IMR-90 (cell line): Measurements from ENCODE around the gene SRPK3. TPM values are rescaled to one million over a fixed set of nuclear protein-coding genes. Genes with fewer than 3 reads are reported as not detected.

Experiments
- ATAC-seq: fragments of 200-7000 bp; cut with Tn5 transposase; 2 replicates; pipeline ENCODE4 v1.9.1; 2020; ENCODE audit warnings: low read depth, mild to moderate bottlenecking, moderate library complexity
- BruUV-seq: library from RNA; stranded (reverse); fragments of 400-500 nt; replicated peaks from 2 replicates; lab custom pipeline; 2021; lab: Mats Ljungman, UMichigan
- CTCF ChIA-PET: fragments of 300-600 bp; formaldehyde crosslinking; extraction: SDS; loops from one replicate; lab custom pipeline; 2021; ENCODE audit warnings: antibody characterized with exemption; lab: Yijun Ruan, JAX
- POLR2A ChIA-PET: fragments of 300-600 bp; sonication (Branson Sonifier 250); formaldehyde crosslinking; loops from one replicate; lab custom pipeline; 2022; ENCODE audit warnings: antibody characterized with exemption; ENCODE audit not compliant: unreplicated experiment; lab: Charles Lee
- DNase-seq: peaks from one replicate; pipeline ENCODE4 v3.0.0; 2013
- H2AFZ ChIP-seq: replicated peaks from 2 replicates; pipeline ENCODE3; 2013; ENCODE audit warnings: low read length, mild to moderate bottlenecking; ENCODE audit not compliant: poor library complexity
- H2AK5ac ChIP-seq: 2 replicates; pipeline ENCODE4 v1.6.1; 2013; ENCODE audit warnings: low read depth, low read length, inconsistent platforms
- H2AK9ac ChIP-seq: replicated peaks from 2 replicates; pipeline ENCODE3; 2013; ENCODE audit warnings: mild to moderate bottlenecking, low read depth, low read length, moderate library complexity; ENCODE audit not compliant: poor library complexity
- H2BK120ac ChIP-seq: 2 replicates; pipeline ENCODE4 v1.6.1; 2013; ENCODE audit warnings: low read depth, low read length, inconsistent platforms
- H2BK15ac ChIP-seq: 3 replicates; pipeline ENCODE4 v1.6.1; 2013; ENCODE audit warnings: low read depth, low read length, inconsistent platforms
- H2BK20ac ChIP-seq: 2 replicates; pipeline ENCODE4 v1.6.1; 2013; ENCODE audit warnings: low read depth, mild to moderate bottlenecking, inconsistent platforms, low read length, moderate library complexity
- H2BK5ac ChIP-seq: 2 replicates; pipeline ENCODE4 v1.6.1; 2013; ENCODE audit warnings: mild to moderate bottlenecking, low read depth, low read length, inconsistent platforms; ENCODE audit not compliant: poor library complexity, severe bottlenecking
- H3K14ac ChIP-seq: replicated peaks from 2 replicates; pipeline ENCODE4 v1.6.1; 2013; ENCODE audit warnings: low read depth, low read length, inconsistent platforms
- H3K18ac ChIP-seq: 2 replicates; pipeline ENCODE4 v1.6.1; 2013; ENCODE audit warnings: low read depth, low read length, control low read depth
- H3K23ac ChIP-seq: 2 replicates; pipeline ENCODE4 v1.6.1; 2013; ENCODE audit warnings: low read depth, low read length, inconsistent platforms
- H3K27ac ChIP-seq: 2 replicates; pipeline ENCODE4 v1.5.1; 2013; ENCODE audit warnings: mild to moderate bottlenecking, control low read depth, low read length; ENCODE audit not compliant: insufficient read depth
- H3K27me3 ChIP-seq: 2 replicates; pipeline ENCODE4 v1.6.1; 2013; ENCODE audit warnings: low read length; ENCODE audit not compliant: control insufficient read depth, insufficient read depth
- H3K36me3 ChIP-seq: 2 replicates; pipeline ENCODE4 v1.6.1; 2013; ENCODE audit warnings: low read length, mixed read lengths; ENCODE audit not compliant: control insufficient read depth, insufficient read depth
- H3K4ac ChIP-seq: 2 replicates; pipeline ENCODE4 v1.6.1; 2013; ENCODE audit warnings: low read depth, low read length, inconsistent platforms
- H3K4me1 ChIP-seq: 2 replicates; pipeline ENCODE4 v1.6.1; 2013; ENCODE audit warnings: low read length, mixed read lengths; ENCODE audit not compliant: control insufficient read depth, insufficient read depth
- H3K4me2 ChIP-seq: 2 replicates; pipeline ENCODE4 v1.6.1; 2013; ENCODE audit warnings: low read depth, mild to moderate bottlenecking, control low read depth, low read length, moderate library complexity
- H3K4me3 ChIP-seq: 2 replicates; pipeline ENCODE4 v1.5.1; 2013; ENCODE audit warnings: low read depth, mild to moderate bottlenecking, control low read depth, low read length, moderate library complexity; ENCODE audit not compliant: insufficient read depth
- H3K56ac ChIP-seq: 2 replicates; pipeline ENCODE4 v1.6.1; 2013; ENCODE audit warnings: low read length, inconsistent platforms; ENCODE audit not compliant: insufficient read depth; ENCODE audit errors: extremely low read depth
- H3K79me1 ChIP-seq, 2 experiments: 2 replicates each; pipeline ENCODE4 v1.6.1; 2013; ENCODE audit warnings: low read length in 2 of 2, inconsistent platforms in 1 of 2, low read depth in 1 of 2
- H3K9ac ChIP-seq: 2 replicates; pipeline ENCODE4 v1.6.1; 2013; ENCODE audit warnings: low read depth, low read length, control low read depth
- H3K9me1 ChIP-seq: 2 replicates; pipeline ENCODE4 v1.6.1; 2013; ENCODE audit warnings: low read length, inconsistent platforms; ENCODE audit not compliant: insufficient read depth
- H3K9me3 ChIP-seq: 2 replicates; pipeline ENCODE4 v1.6.1; 2013; ENCODE audit warnings: low read length; ENCODE audit not compliant: control insufficient read depth, insufficient read depth
- H4K20me1 ChIP-seq: 2 replicates; pipeline ENCODE4 v1.6.1; 2013; ENCODE audit warnings: low read length, inconsistent platforms; ENCODE audit not compliant: insufficient read depth
- H4K5ac ChIP-seq: 2 replicates; pipeline ENCODE4 v1.6.1; 2013; ENCODE audit warnings: mild to moderate bottlenecking, low read depth, low read length, control low read depth
- H4K8ac ChIP-seq, 2 experiments: 2 replicates each; pipeline ENCODE4 v1.6.1; 2013; ENCODE audit warnings: low read depth in 2 of 2, low read length in 2 of 2, control low read depth in 1 of 2, inconsistent platforms in 1 of 2
- H4K91ac ChIP-seq: 2 replicates; pipeline ENCODE4 v1.6.1; 2013; ENCODE audit warnings: low read depth, low read length, inconsistent platforms; ENCODE audit not compliant: insufficient read depth
- BHLHE40 ChIP-seq: fragments of 150-350 bp; IDR thresholded peaks from 2 replicates; pipeline ENCODE4 v1.6.1; 2016; ENCODE audit warnings: mild to moderate bottlenecking, low read depth, low read length
- CEBPB ChIP-seq: IDR thresholded peaks from 2 replicates; pipeline ENCODE4 v1.6.1; 2012; ENCODE audit warnings: low read depth, low read length, improper control_type of control experiment
- CHD1 ChIP-seq: IDR thresholded peaks from 2 replicates; pipeline ENCODE4 v1.6.1; 2012; ENCODE audit warnings: low read depth, low read length, improper control_type of control experiment
- ELK1 ChIP-seq: fragments of 150-350 bp; IDR thresholded peaks from 2 replicates; pipeline ENCODE4 v1.6.1; 2016; ENCODE audit warnings: low read depth, mild to moderate bottlenecking, low read length, moderate library complexity, borderline replicate concordance
- MAFK ChIP-seq: IDR thresholded peaks from 2 replicates; pipeline ENCODE4 v1.6.1; 2012; ENCODE audit warnings: low read depth, low read length, improper control_type of control experiment
- MXI1 ChIP-seq: IDR thresholded peaks from 2 replicates; pipeline ENCODE4 v1.6.1; 2012; ENCODE audit warnings: low read depth, mild to moderate bottlenecking, low read length, moderate library complexity, borderline replicate concordance
- RCOR1 ChIP-seq: IDR thresholded peaks from 2 replicates; pipeline ENCODE4 v1.6.1; 2012; ENCODE audit warnings: mild to moderate bottlenecking, low read length, improper control_type of control experiment; ENCODE audit not compliant: insufficient replicate concordance
- RFX5 ChIP-seq: IDR thresholded peaks from 2 replicates; pipeline ENCODE4 v1.8.0; 2012; ENCODE audit warnings: low read depth, mild to moderate bottlenecking, low read length, moderate library complexity
- SMC3 ChIP-seq: fragments of 150-350 bp; IDR thresholded peaks from 2 replicates; pipeline ENCODE4 v1.6.1; 2016; ENCODE audit warnings: low read depth, mild to moderate bottlenecking, antibody characterized with exemption, low read length, moderate library complexity
- USF2 ChIP-seq: fragments of 150-350 bp; IDR thresholded peaks from 2 replicates; pipeline ENCODE4 v1.6.1; 2017; ENCODE audit warnings: mild to moderate bottlenecking, antibody characterized with exemption, low read length, low read depth
- WGBS, 2 experiments: methylation state at CpG; one replicate each; pipeline versions ENCODE4 v1.1.5 to v1.1.7; 2013; ENCODE audit warnings: missing lambda C conversion rate in 2 of 2; ENCODE audit not compliant: insufficient read length in 1 of 2; ENCODE audit errors: extremely low coverage in 2 of 2; 5-methylcytosine and 5-hydroxymethylcytosine counted together
- dilution Hi-C: fragments of 300-500 bp; cut with HindIII; formaldehyde crosslinking; loops from one replicate; pipeline ENCODE4 v1.14.3; 2018; ENCODE audit warnings: low sequenced_read_pairs; ENCODE audit not compliant: unreplicated experiment
- in situ Hi-C: fragments of 300-500 bp; cut with MboI; formaldehyde crosslinking; loops from 3 replicates; pipeline ENCODE4 v1.14.3; 2019; ENCODE audit warnings: low sequenced_read_pairs, inconsistent platforms, mixed read lengths
- intact Hi-C: fragments of 100-400 bp; cut with micrococcal nuclease; formaldehyde crosslinking; loops from 2 replicates; pipeline ENCODE4 v1.10.0; 2022
- polyA plus RNA-seq, 3 experiments: library from polyadenylated mRNA; depleted of rRNA; stranded (reverse); fragments of >200 nt; gene quantifications; 2 replicates each; pipeline ENCODE4 v1.2.3, GENCODE V29; 2012; ENCODE audit warnings: low replicate concordance in 1 of 3
- total RNA-seq: library from RNA; depleted of rRNA; stranded (reverse); fragments of >200 nt; gene quantifications from 2 replicates; pipeline ENCODE4 v1.2.3, GENCODE V29; 2012

SRPK3 gene
- total and polyA plus RNA-seq, 2 of the 4 experiments (the other 2 are of a cell fraction): 0.36 to 0.70 TPM

GRCh38 chrX:153736071-153736820 is 44.6 kb upstream of the SRPK3 start:
- in situ Hi-C loops (no loop called here), dilution Hi-C loops (no loop called here), intact Hi-C loops (no loop called here)
- H3K79me1 ChIP-seq: no peaks in the 10 kb centered on the region
- H3K4ac ChIP-seq: no peak overlapping the region
- H3K9me1 ChIP-seq: no peaks in the 10 kb centered on the region
- ChIA-PET POLR2A (no interaction called here), CTCF (no interaction called here)
- H2BK5ac ChIP-seq: no peak overlapping the region
- no peaks in the 10 kb centered on the region for H3K4me1 ChIP-seq
- WGBS, 2 experiments: 80% methylated on average over 11 of the region's 30 CpGs; no CpG with 5 or more reads in 1 of the 2 experiments
- no peak overlapping the region for H3K56ac ChIP-seq
- H3K9ac ChIP-seq: no peak overlapping the region
- H4K91ac ChIP-seq: no peak overlapping the region
- H4K8ac ChIP-seq: no peak overlapping the region
- ATAC-seq (no peak), DNase-seq (no peak)
- no peak overlapping the region for H3K4me3 ChIP-seq
- no peak overlapping the region for H3K18ac ChIP-seq
- H3K23ac ChIP-seq: no peak overlapping the region
- H3K14ac ChIP-seq: no peak overlapping the region
- H3K27me3 ChIP-seq: no peaks in the 10 kb centered on the region
- no peak overlapping the region for H2BK120ac ChIP-seq
- H3K27ac ChIP-seq: no peak overlapping the region
- TF ChIP-seq RCOR1 (no peak), ELK1 (no peak), MXI1 (no peak), BHLHE40 (no peak), CEBPB (no peak), CHD1 (no peak), SMC3 (no peak), RFX5 (no peak), USF2 (no peak), MAFK (no peak)
- H2BK15ac ChIP-seq: no peak overlapping the region
- 0 out of 2 replicates have a peak, but pooled peaks cover 1% of the 10 kb centered on the region for H3K9me3 ChIP-seq
- H2BK20ac ChIP-seq: no peak overlapping the region
- H3K36me3 ChIP-seq: peaks cover 10% of the 10 kb centered on the region; the same call in 1 of the 2 replicates
- no peak overlapping the region for H4K5ac ChIP-seq
- H2AK5ac ChIP-seq: no peak overlapping the region
- no peak overlapping the region for H3K4me2 ChIP-seq
- BruUV-seq: no TSS peak
- no peak overlapping the region for H2AFZ ChIP-seq
- no peak overlapping the region for H2AK9ac ChIP-seq
- no peaks in the 10 kb centered on the region for H4K20me1 ChIP-seq
